ENCODE results near the gene S100A11.

The S100A11 gene

GRCh38 chr1:151984313-151984956, 52.4 kb downstream of the S100A11 start:
- DNase-seq (ENCODE audit: low read depth) = no peak
